GM12892 (cell line): ENCODE measurements around the gene PLCL1.

Experiments used
- DNase-seq: peaks from one replicate; pipeline ENCODE4 v3.0.0; 2011; ENCODE audit not compliant: insufficient read length
- FAIRE-seq: peaks from 2 replicates; lab custom pipeline; 2011; peaks lifted over from hg19 to GRCh38; lab: Jason Lieb, UNC
- POLR2A ChIP-seq: IDR thresholded peaks from 2 replicates; pipeline ENCODE4 v1.6.1; 2011; ENCODE audit warnings: low read depth, low read length, control low read depth
- POLR2AphosphoS5 ChIP-seq: IDR thresholded peaks from 2 replicates; pipeline ENCODE4 v1.6.1; 2011; ENCODE audit warnings: low read depth, low read length, control low read depth
- TAF1 ChIP-seq: IDR thresholded peaks from 2 replicates; pipeline ENCODE4 v1.6.1; 2011; ENCODE audit warnings: low read depth, mild to moderate bottlenecking, control low read depth, low read length, borderline replicate concordance

PLCL1 gene

GRCh38 chr2:197954328-197954727 lies 149.9 kb downstream of the PLCL1 start:
- FAIRE-seq (no peak), DNase-seq (no peak)
- no peak for TF ChIP-seq TAF1
- no peak for TF ChIP-seq POLR2AphosphoS5
- TF ChIP-seq POLR2A = no peak

- TF ChIP-seq POLR2A (no peak), TAF1 (no peak), POLR2AphosphoS5 (no peak)
- no peak for FAIRE-seq
Measured at GRCh38 chr2:197958592-197959150, 154.3 kb downstream of the PLCL1 start.

GRCh38 chr2:197959383-197959782 lies 155.0 kb downstream of the PLCL1 start:
- DNase-seq (no peak), FAIRE-seq (no peak)
- TF ChIP-seq POLR2AphosphoS5 = no peak

More at GRCh38 chr2:197958592-197959150, 154.3 kb downstream of the PLCL1 start:
- DNase-seq = no peak

GRCh38 chr2:197960786-197961185 lies 156.4 kb downstream of the PLCL1 start:
- DNase-seq = no peak
- no peak for TF ChIP-seq POLR2AphosphoS5
- TF ChIP-seq TAF1 = no peak
- TF ChIP-seq POLR2A = no peak
- no peak for FAIRE-seq

GRCh38 chr2:197964720-197965119 lies 160.3 kb downstream of the PLCL1 start:
- FAIRE-seq = no peak
- TF ChIP-seq POLR2AphosphoS5 (no peak), POLR2A (no peak), TAF1 (no peak)

GRCh38 chr2:197965756-197966155 lies 161.4 kb downstream of the PLCL1 start:
- TF ChIP-seq POLR2AphosphoS5 = no peak
- TF ChIP-seq TAF1 = no peak
- TF ChIP-seq POLR2A = no peak
- FAIRE-seq (no peak), DNase-seq (no peak)

More at GRCh38 chr2:197964720-197965119, 160.3 kb downstream of the PLCL1 start:
- no peak for DNase-seq

GRCh38 chr2:197969391-197969893 lies 165.0 kb downstream of the PLCL1 start:
- no peak for FAIRE-seq
- no peak for TF ChIP-seq TAF1
- TF ChIP-seq POLR2A = no peak
- TF ChIP-seq POLR2AphosphoS5 = no peak
- DNase-seq = no peak

GRCh38 chr2:197972061-197972460 lies 167.7 kb downstream of the PLCL1 start:
- TF ChIP-seq TAF1 = no peak
- TF ChIP-seq POLR2A = no peak
- TF ChIP-seq POLR2AphosphoS5 = no peak
- no peak for DNase-seq
- no peak for FAIRE-seq

GRCh38 chr2:197972587-197972986 lies 168.2 kb downstream of the PLCL1 start:
- TF ChIP-seq POLR2AphosphoS5 (no peak), TAF1 (no peak), POLR2A (no peak)
- DNase-seq (no peak), FAIRE-seq (no peak)

GRCh38 chr2:197973772-197974171 lies 169.4 kb downstream of the PLCL1 start:
- TF ChIP-seq POLR2A = no peak
- no peak for TF ChIP-seq TAF1
- no peak for TF ChIP-seq POLR2AphosphoS5
- FAIRE-seq (no peak), DNase-seq (no peak)

- TF ChIP-seq POLR2AphosphoS5 (no peak), TAF1 (no peak), POLR2A (no peak)
- DNase-seq (no peak), FAIRE-seq (no peak)
Measured at GRCh38 chr2:197975931-197976519, 171.6 kb downstream of the PLCL1 start.

- TF ChIP-seq POLR2AphosphoS5 (no peak), POLR2A (no peak), TAF1 (no peak)
- DNase-seq = no peak
- FAIRE-seq = no peak
Measured at GRCh38 chr2:197978971-197979370, 174.6 kb downstream of the PLCL1 start.
